PFSK-1 (cell line): ENCODE measurements around the gene JPH3.

ENCODE experiments used
- POLR2AphosphoS5 ChIP-seq: IDR thresholded peaks from 2 replicates; pipeline ENCODE4 v1.6.1; 2012; ENCODE audit warnings: low read depth, mild to moderate bottlenecking, control low read depth, low read length, moderate library complexity
- REST ChIP-seq, 2 experiments: IDR thresholded peaks; 2 replicates each; pipeline versions ENCODE4 v1.6.1 to v1.8.0; 2011 to 2012; ENCODE audit warnings: low read depth in 2 of 2, low read length in 2 of 2, control low read depth in 1 of 2, inconsistent platforms in 1 of 2, mild to moderate bottlenecking in 1 of 2, moderate library complexity in 1 of 2; ENCODE audit not compliant: insufficient read depth in 1 of 2

- TF ChIP-seq REST (IDR thresholded peaks at IDR 0.05; ENCODE audit: insufficient read depth in 1 of 2, low read depth in 2 of 2, low read length in 2 of 2) (peak; percentile 94 to 97), POLR2AphosphoS5 (no peak)
These were observed 59.3 kb downstream of the JPH3 start for GRCh38 chr16:87661561-87661960.
